ENCODE results near the gene HOXC6. TPM values are rescaled to one million over a fixed set of nuclear protein-coding genes. Genes with fewer than 3 reads are reported as not detected.

Gene HOXC6
- total and polyA plus RNA-seq, 9 of the 15 experiments (the other 6 are each of a cell fraction or from before 2014, with no cell fraction given): 0.06 to 4.0 (median 1.4) TPM

DNA sequence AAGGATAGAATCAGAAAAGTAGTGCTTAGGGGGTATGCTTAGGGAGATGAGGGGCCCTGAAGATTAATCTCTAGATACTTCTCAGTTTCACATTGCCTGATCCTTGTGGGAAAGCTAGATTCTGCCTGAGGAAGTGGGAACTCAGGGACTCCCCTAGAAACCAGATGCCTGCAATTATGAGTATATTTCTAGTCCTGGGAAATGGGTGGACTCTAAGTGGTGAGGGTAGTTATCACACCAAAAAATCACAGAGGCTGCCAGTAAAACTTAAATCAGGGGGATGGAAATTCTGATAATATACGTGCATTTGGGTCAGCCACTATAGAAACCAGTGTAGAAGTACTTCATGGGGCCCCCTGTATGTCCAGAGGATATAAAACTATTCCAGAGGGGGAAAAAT is 43.7 kb downstream of the HOXC6 start:
- in situ Hi-C loops (cut with MboI) (no loop called here), intact Hi-C loops (cut with micrococcal nuclease) (no loop called here)
- Histone ChIP-seq H2AFZ (ENCODE audit: low read depth, low read length) (no peak overlapping the region), H4K20me1 (replicated peaks; ENCODE audit: control insufficient read depth, insufficient read depth, low read length) (no peaks in the 10 kb centered on the region; the same call in 1 of the 2 replicates), H3K9me1 (ENCODE audit: control insufficient read depth, insufficient read depth, low read length) (no peaks in the 10 kb centered on the region), H3K79me2 (ENCODE audit: control insufficient read depth, insufficient read depth, low read length) (no peaks in the 10 kb centered on the region), H3K27ac (ENCODE audit: extremely low read depth, low read depth, low read length) (no peak overlapping the region), H3K4me2 (ENCODE audit: insufficient read depth, low read length) (no peak overlapping the region), H3K9me3 (replicated peaks; ENCODE audit: control insufficient read depth, insufficient read depth, low read depth, low read length) (no peaks in the 10 kb centered on the region), H3K27me3 (ENCODE audit: control insufficient read depth in 2 of 2, insufficient read depth in 2 of 2, low read length in 2 of 2) (peaks cover 0 to 3% of the 10 kb centered on the region in 2 experiments; a peak in 1 of 5 replicates), H3K4me1 (replicated peaks in 1 of 2; ENCODE audit: control insufficient read depth in 2 of 2, insufficient read depth in 2 of 2, low read length in 2 of 2) (no peaks in the 10 kb centered on the region), H3K4me3 (no peak overlapping the region), H3K36me3 (ENCODE audit: control insufficient read depth, insufficient read depth, low read length) (no peaks in the 10 kb centered on the region), H3K9ac (ENCODE audit: insufficient read depth in 1 of 2, low read depth in 2 of 2, low read length in 2 of 2) (no peak overlapping the region)
- ChIA-PET POLR2A (interaction anchor here (0.5 kb wide), 1 partner anchor 1513 kb away, joined by 3 read pairs; no protein-coding TSS in a partner anchor), CTCF (ENCODE audit: low intra/inter-chr PET ratio) (no interaction called here)
- BruUV-seq (replicated peaks): no TSS peak
- DNase-seq (ENCODE audit: extremely low read depth in 1 of 4, low spot score in 3 of 4) (no peak), FAIRE-seq (no peak), ATAC-seq (no peak)
- no peak for TF ChIP-seq ADNP (tag; IDR thresholded peaks at IDR 0.05)
- TF ChIP-seq ELF2 (CRISPR knock-in tag; IDR thresholded peaks at IDR 0.05): no peak
- TF ChIP-seq ILF3 (IDR thresholded peaks at IDR 0.05; ENCODE audit: borderline replicate concordance): no peak
- no peak for TF ChIP-seq NBN (IDR thresholded peaks at IDR 0.05; ENCODE audit: low read depth)
- no peak for TF ChIP-seq NCOA1 (IDR thresholded peaks at IDR 0.05; ENCODE audit: low read depth)
- TF ChIP-seq HDAC3 (IDR thresholded peaks at IDR 0.05; ENCODE audit: borderline replicate concordance, partially characterized antibody): no peak
- TF ChIP-seq POLR2G (IDR thresholded peaks at IDR 0.05; ENCODE audit: low read depth, low read length): no peak
- TF ChIP-seq, protein P1, sequence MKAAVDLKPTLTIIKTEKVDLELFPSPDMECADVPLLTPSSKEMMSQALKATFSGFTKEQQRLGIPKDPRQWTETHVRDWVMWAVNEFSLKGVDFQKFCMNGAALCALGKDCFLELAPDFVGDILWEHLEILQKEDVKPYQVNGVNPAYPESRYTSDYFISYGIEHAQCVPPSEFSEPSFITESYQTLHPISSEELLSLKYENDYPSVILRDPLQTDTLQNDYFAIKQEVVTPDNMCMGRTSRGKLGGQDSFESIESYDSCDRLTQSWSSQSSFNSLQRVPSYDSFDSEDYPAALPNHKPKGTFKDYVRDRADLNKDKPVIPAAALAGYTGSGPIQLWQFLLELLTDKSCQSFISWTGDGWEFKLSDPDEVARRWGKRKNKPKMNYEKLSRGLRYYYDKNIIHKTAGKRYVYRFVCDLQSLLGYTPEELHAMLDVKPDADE (conservative IDR thresholded peaks at IDR 0.05; ENCODE audit: control insufficient read depth, low read depth, low read length): no peak
- TF ChIP-seq, protein P2, sequence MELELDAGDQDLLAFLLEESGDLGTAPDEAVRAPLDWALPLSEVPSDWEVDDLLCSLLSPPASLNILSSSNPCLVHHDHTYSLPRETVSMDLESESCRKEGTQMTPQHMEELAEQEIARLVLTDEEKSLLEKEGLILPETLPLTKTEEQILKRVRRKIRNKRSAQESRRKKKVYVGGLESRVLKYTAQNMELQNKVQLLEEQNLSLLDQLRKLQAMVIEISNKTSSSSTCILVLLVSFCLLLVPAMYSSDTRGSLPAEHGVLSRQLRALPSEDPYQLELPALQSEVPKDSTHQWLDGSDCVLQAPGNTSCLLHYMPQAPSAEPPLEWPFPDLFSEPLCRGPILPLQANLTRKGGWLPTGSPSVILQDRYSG (tag; conservative IDR thresholded peaks at IDR 0.05; ENCODE audit: low read depth): no peak
- TF ChIP-seq ETV1 (tag; conservative IDR thresholded peaks at IDR 0.05; ENCODE audit: low read depth): no peak
- TF ChIP-seq, protein P3, sequence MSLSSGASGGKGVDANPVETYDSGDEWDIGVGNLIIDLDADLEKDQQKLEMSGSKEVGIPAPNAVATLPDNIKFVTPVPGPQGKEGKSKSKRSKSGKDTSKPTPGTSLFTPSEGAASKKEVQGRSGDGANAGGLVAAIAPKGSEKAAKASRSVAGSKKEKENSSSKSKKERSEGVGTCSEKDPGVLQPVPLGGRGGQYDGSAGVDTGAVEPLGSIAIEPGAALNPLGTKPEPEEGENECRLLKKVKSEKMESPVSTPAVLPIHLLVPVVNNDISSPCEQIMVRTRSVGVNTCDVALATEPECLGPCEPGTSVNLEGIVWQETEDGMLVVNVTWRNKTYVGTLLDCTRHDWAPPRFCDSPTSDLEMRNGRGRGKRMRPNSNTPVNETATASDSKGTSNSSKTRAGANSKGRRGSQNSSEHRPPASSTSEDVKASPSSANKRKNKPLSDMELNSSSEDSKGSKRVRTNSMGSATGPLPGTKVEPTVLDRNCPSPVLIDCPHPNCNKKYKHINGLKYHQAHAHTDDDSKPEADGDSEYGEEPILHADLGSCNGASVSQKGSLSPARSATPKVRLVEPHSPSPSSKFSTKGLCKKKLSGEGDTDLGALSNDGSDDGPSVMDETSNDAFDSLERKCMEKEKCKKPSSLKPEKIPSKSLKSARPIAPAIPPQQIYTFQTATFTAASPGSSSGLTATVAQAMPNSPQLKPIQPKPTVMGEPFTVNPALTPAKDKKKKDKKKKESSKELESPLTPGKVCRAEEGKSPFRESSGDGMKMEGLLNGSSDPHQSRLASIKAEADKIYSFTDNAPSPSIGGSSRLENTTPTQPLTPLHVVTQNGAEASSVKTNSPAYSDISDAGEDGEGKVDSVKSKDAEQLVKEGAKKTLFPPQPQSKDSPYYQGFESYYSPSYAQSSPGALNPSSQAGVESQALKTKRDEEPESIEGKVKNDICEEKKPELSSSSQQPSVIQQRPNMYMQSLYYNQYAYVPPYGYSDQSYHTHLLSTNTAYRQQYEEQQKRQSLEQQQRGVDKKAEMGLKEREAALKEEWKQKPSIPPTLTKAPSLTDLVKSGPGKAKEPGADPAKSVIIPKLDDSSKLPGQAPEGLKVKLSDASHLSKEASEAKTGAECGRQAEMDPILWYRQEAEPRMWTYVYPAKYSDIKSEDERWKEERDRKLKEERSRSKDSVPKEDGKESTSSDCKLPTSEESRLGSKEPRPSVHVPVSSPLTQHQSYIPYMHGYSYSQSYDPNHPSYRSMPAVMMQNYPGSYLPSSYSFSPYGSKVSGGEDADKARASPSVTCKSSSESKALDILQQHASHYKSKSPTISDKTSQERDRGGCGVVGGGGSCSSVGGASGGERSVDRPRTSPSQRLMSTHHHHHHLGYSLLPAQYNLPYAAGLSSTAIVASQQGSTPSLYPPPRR (CRISPR knock-in tag; IDR thresholded peaks at IDR 0.05; ENCODE audit: borderline replicate concordance): no peak
- no peak for TF ChIP-seq SRSF7 (optimal IDR thresholded peaks at IDR 0.05; ENCODE audit: low read depth, low read length)
- no peak for TF ChIP-seq ZNF408 (CRISPR knock-in tag; IDR thresholded peaks at IDR 0.05; ENCODE audit: low read depth)
- TF ChIP-seq TCF7L2 (IDR thresholded peaks at IDR 0.05; ENCODE audit: low read depth, low read length): no peak
- no peak for TF ChIP-seq ETV5 (CRISPR knock-in tag; IDR thresholded peaks at IDR 0.05; ENCODE audit: low read depth)
- TF ChIP-seq TAF7 (tag; IDR thresholded peaks at IDR 0.05): no peak
- 5% methylated on average over 1 of the region's 1 CpG for WGBS (ENCODE audit: insufficient coverage, low coverage, missing lambda C conversion rate)
